Endodermal cell (in vitro differentiated cells): ENCODE results near the gene POMT2. TPM values are rescaled to one million over a fixed set of nuclear protein-coding genes. Genes with fewer than 3 reads are reported as not detected.
A peak's percentile ranks its signal among the peaks of the same experiment; 100 is the strongest.

Experiments
- DNase-seq: peaks from one replicate; pipeline ENCODE4 v3.0.0-alpha.2; 2017
- H3K27ac ChIP-seq: 2 replicates; pipeline ENCODE4 v1.5.1; 2013; ENCODE audit warnings: mild to moderate bottlenecking, low read depth, low read length, moderate library complexity
- H3K27me3 ChIP-seq: 2 replicates; pipeline ENCODE4 v1.6.1; 2013; ENCODE audit warnings: mild to moderate bottlenecking, low read length, moderate library complexity; ENCODE audit not compliant: insufficient read depth, control insufficient read depth, poor library complexity, severe bottlenecking
- H3K36me3 ChIP-seq: 2 replicates; pipeline ENCODE4 v1.7.0; 2013; ENCODE audit warnings: mild to moderate bottlenecking, low read length, moderate library complexity; ENCODE audit not compliant: control insufficient read depth, insufficient read depth
- H3K4me1 ChIP-seq: one replicate; pipeline ENCODE4 v1.7.0; 2013; ENCODE audit warnings: low read length; ENCODE audit not compliant: control insufficient read depth, insufficient read depth
- H3K4me3 ChIP-seq: 2 replicates; pipeline ENCODE4 v1.5.1; 2013; ENCODE audit warnings: mild to moderate bottlenecking, low read length, moderate library complexity
- H3K9ac ChIP-seq: 2 replicates; pipeline ENCODE4 v1.6.1; 2013; ENCODE audit warnings: mild to moderate bottlenecking, low read length, moderate library complexity; ENCODE audit not compliant: poor library complexity, severe bottlenecking; ENCODE audit errors: extremely low read depth
- H3K9me3 ChIP-seq: 2 replicates; pipeline ENCODE4 v1.6.1; 2013; ENCODE audit warnings: mild to moderate bottlenecking, low read length, moderate library complexity; ENCODE audit not compliant: control insufficient read depth
- H3K27ac Mint-ChIP-seq: 2 replicates; pipeline ENCODE4 v1.8.0; 2020; ENCODE audit warnings: mixed read lengths
- H3K27me3 Mint-ChIP-seq: 2 replicates; pipeline ENCODE4 v1.8.0; 2021; ENCODE audit warnings: mild to moderate bottlenecking, mixed read lengths; ENCODE audit not compliant: insufficient read depth
- H3K36me3 Mint-ChIP-seq: 2 replicates; pipeline ENCODE4 v1.8.0; 2020; ENCODE audit warnings: low read depth, mixed read lengths
- H3K4me1 Mint-ChIP-seq: 2 replicates; pipeline ENCODE4 v1.8.0; 2020; ENCODE audit warnings: mixed read lengths
- H3K4me3 Mint-ChIP-seq: 2 replicates; pipeline ENCODE4 v1.8.0; 2020; ENCODE audit warnings: mild to moderate bottlenecking, moderate library complexity, mixed read lengths
- H3K9me3 Mint-ChIP-seq: 2 replicates; pipeline ENCODE4 v1.8.0; 2020; ENCODE audit warnings: mild to moderate bottlenecking, mixed read lengths
- WGBS, 2 experiments: methylation state at CpG; one replicate each; pipeline versions ENCODE4 v1.1.5 to v1.1.7; 2013; ENCODE audit warnings: missing lambda C conversion rate in 2 of 2, mixed read lengths in 1 of 2; ENCODE audit not compliant: insufficient coverage in 1 of 2, insufficient read length in 1 of 2; 5-methylcytosine and 5-hydroxymethylcytosine counted together
- total RNA-seq, 2 donors: library from RNA; stranded (reverse); fragmentation: NEBNext Ultra II Directional in 1 of 2; extraction: Animal tissue kit (Norgen Biotek cat#: 25700) in 1 of 2; gene quantifications; 2 replicates in 1 of 2; 3 replicates in 1 of 2; pipeline ENCODE4 v1.2.1, GENCODE V29; 2021
- TF ChIP-seq, protein P1 (sequence below): fragments of 200-600 bp; sonication (generic); conservative IDR thresholded peaks from 2 replicates; pipeline ENCODE4 v1.5.0; 2021; ENCODE audit warnings: antibody characterized with exemption, mild to moderate bottlenecking

The POMT2 gene
- total RNA-seq, 2 donors from 2014 or later: 58.5 to 70.6 TPM

DNA sequence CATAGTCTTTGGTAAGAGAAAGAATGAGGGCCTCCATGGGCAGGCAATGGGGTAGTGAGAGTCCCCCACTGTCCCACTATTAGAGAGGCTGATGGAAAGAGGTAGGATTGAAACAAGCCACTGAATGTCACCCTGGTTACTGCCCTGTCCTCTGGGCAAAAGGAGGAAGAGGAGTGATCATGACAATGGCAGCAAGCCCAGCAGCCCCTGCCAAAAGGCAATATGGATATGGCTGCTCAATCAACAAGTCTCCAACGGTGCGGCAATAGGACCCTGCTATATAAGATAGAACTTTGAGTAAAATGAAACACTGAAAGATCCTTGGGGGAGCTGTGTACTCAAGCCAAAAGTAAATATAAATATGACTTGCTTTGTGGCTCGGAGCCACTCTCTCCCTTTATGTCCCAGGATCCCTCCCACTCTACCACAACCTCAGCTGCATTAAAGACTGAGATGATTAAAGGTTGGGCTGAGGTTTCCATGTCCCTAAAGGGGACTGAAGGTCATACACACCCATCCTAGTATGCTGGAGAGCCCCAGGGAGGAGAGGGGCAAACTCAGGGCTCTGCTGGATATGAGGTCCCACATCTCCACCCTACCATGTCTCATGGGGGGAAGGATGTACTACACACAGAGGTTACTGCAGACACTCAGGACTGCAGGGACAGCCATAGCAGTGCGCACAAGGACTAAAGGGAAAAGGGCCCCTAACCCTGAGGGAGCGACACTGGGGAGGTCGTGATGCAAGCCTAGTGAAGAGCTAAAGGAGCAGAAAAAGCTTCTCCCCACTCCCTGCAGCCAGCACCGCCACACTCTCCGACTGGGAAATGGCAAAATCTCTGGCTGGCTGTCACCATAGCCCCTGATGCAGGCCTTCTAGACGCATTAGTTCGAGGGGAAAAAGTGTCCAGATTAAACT is 5.9 kb downstream of the POMT2 start:
- Histone ChIP-seq H3K36me3 (peaks cover 8% of the 10 kb centered on the region), H3K4me3 (peak overlapping the region; percentile 27), H3K9me3 (no peaks in the 10 kb centered on the region), H3K27ac (peak overlapping the region; percentile 31), H3K9ac (peak overlapping the region; percentile 60), H3K4me1 (peaks cover 28% of the 10 kb centered on the region), H3K27me3 (no peaks in the 10 kb centered on the region)
- Mint-ChIP-seq H3K4me3 (no peak overlapping the region), H3K4me1 (peaks cover 66% of the 10 kb centered on the region), H3K9me3 (no peaks in the 10 kb centered on the region), H3K27me3 (no peaks in the 10 kb centered on the region), H3K36me3 (peaks cover 7% of the 10 kb centered on the region), H3K27ac (peak overlapping the region; percentile 89)
- WGBS, 2 experiments: 80 to 90% methylated on average over 4 to 9 of the region's 10 CpGs
- peak; percentile 57 for DNase-seq
- TF ChIP-seq, protein P1, sequence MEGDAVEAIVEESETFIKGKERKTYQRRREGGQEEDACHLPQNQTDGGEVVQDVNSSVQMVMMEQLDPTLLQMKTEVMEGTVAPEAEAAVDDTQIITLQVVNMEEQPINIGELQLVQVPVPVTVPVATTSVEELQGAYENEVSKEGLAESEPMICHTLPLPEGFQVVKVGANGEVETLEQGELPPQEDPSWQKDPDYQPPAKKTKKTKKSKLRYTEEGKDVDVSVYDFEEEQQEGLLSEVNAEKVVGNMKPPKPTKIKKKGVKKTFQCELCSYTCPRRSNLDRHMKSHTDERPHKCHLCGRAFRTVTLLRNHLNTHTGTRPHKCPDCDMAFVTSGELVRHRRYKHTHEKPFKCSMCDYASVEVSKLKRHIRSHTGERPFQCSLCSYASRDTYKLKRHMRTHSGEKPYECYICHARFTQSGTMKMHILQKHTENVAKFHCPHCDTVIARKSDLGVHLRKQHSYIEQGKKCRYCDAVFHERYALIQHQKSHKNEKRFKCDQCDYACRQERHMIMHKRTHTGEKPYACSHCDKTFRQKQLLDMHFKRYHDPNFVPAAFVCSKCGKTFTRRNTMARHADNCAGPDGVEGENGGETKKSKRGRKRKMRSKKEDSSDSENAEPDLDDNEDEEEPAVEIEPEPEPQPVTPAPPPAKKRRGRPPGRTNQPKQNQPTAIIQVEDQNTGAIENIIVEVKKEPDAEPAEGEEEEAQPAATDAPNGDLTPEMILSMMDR: no peak

DNA sequence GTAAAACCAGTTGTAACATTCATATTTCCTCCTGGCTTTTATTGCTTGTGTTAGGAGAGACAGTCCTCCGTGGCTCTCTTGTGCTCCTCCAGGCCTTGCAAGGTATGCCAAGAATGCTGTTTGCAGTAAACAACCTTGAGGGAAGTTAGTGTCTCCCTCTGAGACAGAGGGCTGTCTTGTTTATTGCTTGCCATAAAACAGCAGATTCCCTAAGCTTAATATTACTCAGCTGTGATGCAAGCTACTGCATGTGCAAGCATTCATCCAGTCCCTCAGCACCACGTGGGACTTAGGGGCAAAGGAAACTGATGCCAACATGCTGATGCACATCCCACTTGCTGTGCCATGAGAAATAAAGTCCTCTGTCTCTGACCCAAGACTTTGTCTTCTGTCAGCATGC is 6.6 kb downstream of the POMT2 start:
- H3K27me3 Mint-ChIP-seq: no peaks in the 10 kb centered on the region
- no peaks in the 10 kb centered on the region for H3K27me3 ChIP-seq
- 25% methylated on average over 2 of the region's 2 CpGs for WGBS, 2 experiments
- DNase-seq: peak; percentile 77
- H3K36me3 ChIP-seq: peaks cover 8% of the 10 kb centered on the region
- H3K4me3 ChIP-seq: peak overlapping the region; percentile 20
- peaks cover 58% of the 10 kb centered on the region for H3K4me1 Mint-ChIP-seq
- no peaks in the 10 kb centered on the region for H3K9me3 Mint-ChIP-seq
- H3K9me3 ChIP-seq: no peaks in the 10 kb centered on the region
- peaks cover 25% of the 10 kb centered on the region for H3K4me1 ChIP-seq
- H3K4me3 Mint-ChIP-seq: peak overlapping the region; percentile 32
- peak overlapping the region; percentile 31 for H3K27ac ChIP-seq
- peaks cover 7% of the 10 kb centered on the region for H3K36me3 Mint-ChIP-seq
- TF ChIP-seq, protein P1: no peak
- H3K9ac ChIP-seq: peak overlapping the region; percentile 60
- H3K27ac Mint-ChIP-seq: peak overlapping the region; percentile 89

GRCh38 chr14:77313371-77313770 is 7.3 kb downstream of the POMT2 start:
- Histone ChIP-seq H3K4me1 (peaks cover 25% of the 10 kb centered on the region), H3K9ac (peak overlapping the region; percentile 60), H3K27ac (peak overlapping the region; percentile 25), H3K27me3 (no peaks in the 10 kb centered on the region), H3K36me3 (peaks cover 8% of the 10 kb centered on the region), H3K4me3 (peak overlapping the region; percentile 51), H3K9me3 (no peaks in the 10 kb centered on the region)
- TF ChIP-seq, protein P1: no peak
- WGBS, 2 experiments: 38% methylated on average over 1 of the region's 1 CpG; no CpG with 5 or more reads in 1 of the 2 experiments
- peak; percentile 65 for DNase-seq
- peak overlapping the region; percentile 32 for H3K4me3 Mint-ChIP-seq
- peaks cover 10% of the 10 kb centered on the region for H3K36me3 Mint-ChIP-seq
- peak overlapping the region; percentile 89 for H3K27ac Mint-ChIP-seq
- no peaks in the 10 kb centered on the region for H3K9me3 Mint-ChIP-seq
- no peaks in the 10 kb centered on the region for H3K27me3 Mint-ChIP-seq
- H3K4me1 Mint-ChIP-seq: peaks cover 55% of the 10 kb centered on the region
